ENCODE measurements around the gene ECE1.

GRCh38 chr1:21192284-21192683, 98.0 kb downstream of the ECE1 start:
- TF ChIP-seq, protein P1, sequence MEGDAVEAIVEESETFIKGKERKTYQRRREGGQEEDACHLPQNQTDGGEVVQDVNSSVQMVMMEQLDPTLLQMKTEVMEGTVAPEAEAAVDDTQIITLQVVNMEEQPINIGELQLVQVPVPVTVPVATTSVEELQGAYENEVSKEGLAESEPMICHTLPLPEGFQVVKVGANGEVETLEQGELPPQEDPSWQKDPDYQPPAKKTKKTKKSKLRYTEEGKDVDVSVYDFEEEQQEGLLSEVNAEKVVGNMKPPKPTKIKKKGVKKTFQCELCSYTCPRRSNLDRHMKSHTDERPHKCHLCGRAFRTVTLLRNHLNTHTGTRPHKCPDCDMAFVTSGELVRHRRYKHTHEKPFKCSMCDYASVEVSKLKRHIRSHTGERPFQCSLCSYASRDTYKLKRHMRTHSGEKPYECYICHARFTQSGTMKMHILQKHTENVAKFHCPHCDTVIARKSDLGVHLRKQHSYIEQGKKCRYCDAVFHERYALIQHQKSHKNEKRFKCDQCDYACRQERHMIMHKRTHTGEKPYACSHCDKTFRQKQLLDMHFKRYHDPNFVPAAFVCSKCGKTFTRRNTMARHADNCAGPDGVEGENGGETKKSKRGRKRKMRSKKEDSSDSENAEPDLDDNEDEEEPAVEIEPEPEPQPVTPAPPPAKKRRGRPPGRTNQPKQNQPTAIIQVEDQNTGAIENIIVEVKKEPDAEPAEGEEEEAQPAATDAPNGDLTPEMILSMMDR (IDR thresholded peaks at IDR 0.05) = no peak
- TF ChIP-seq POLR2A (IDR thresholded peaks at IDR 0.05) = no peak

All from uterus (tissue), 2 donors.